Erythroblast (primary cell): ENCODE results near the gene ZNF559.

Source experiments
- DNase-seq, 2 experiments: peaks; one replicate each; lab custom pipeline; 2025; lab: John Stamatoyannopoulos, UW
- GATA1 ChIP-seq: IDR thresholded peaks from 2 replicates; pipeline ENCODE4 v1.6.1; 2011; ENCODE audit warnings: low read depth, mild to moderate bottlenecking, control low read depth, low read length, moderate library complexity
- POLR2A ChIP-seq: IDR thresholded peaks from 2 replicates; pipeline ENCODE4 v1.6.1; 2011; ENCODE audit warnings: mild to moderate bottlenecking, low read length

ZNF559 gene

GRCh38 chr19:9323557-9323918, 441 bp upstream of the ZNF559 start:
- TF ChIP-seq POLR2A (no peak), GATA1 (no peak)
- DNase-seq = peak; percentile 85 to 86

- no peak for TF ChIP-seq POLR2A
- TF ChIP-seq GATA1 = no peak
- DNase-seq = peak in 1 of 2 experiments; percentile 44
Measured at GRCh38 chr19:9324584-9324962, 594 bp downstream of the ZNF559 start.

- DNase-seq = no peak
- TF ChIP-seq GATA1 (no peak), POLR2A (no peak)
Measured at GRCh38 chr19:9329999-9330398, 6.0 kb downstream of the ZNF559 start.

DNA sequence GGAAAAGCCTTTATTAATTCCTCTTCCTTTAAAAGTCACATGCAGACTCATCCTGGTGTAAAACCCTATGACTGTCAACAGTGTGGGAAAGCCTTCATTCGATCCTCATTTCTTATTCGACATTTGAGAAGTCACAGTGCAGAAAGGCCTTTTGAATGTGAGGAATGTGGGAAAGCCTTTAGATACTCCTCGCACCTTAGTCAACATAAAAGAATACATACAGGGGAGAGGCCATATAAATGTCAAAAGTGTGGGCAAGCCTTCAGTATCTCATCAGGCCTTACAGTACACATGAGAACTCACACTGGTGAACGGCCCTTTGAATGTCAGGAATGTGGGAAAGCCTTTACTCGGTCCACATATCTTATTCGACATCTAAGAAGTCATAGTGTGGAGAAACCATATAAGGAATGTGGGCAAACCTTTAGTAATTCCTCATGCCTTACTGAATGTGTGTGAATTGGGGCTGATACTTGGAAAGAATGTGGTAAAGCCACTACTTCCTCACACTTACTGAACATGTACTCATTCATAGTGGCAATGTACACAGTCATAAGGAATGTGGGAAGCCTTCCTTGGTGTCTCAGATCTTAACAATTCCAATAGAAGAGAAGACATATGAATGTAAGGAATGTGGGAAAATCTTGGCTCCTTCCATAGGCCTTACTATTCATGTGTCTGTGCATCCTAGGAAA, 18.8 kb downstream of the ZNF559 start:
- peak in 1 of 2 experiments; percentile 23 for DNase-seq

DNA sequence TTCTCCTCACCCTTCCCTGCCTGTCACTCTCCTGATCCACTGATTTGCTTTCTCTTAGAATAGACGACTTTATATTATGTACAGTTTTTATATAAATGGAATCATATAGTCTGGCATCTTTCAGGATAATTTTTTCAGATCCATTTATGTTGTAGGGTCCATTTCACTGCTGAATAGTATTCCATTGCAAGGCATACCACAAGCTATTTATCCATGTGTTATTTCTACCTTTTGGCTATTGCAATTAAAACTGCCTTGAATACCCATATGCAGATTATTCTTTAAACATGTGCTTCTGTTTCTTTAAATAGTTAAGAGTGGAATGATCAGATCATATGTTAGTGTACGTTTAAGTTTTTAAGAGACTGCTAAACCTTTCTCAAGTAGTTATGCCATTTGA, 21.0 kb downstream of the ZNF559 start:
- no peak for TF ChIP-seq POLR2A
- TF ChIP-seq GATA1 = no peak

More for the DNA sequence above, 18.8 kb downstream of the ZNF559 start:
- TF ChIP-seq GATA1 = no peak

DNA sequence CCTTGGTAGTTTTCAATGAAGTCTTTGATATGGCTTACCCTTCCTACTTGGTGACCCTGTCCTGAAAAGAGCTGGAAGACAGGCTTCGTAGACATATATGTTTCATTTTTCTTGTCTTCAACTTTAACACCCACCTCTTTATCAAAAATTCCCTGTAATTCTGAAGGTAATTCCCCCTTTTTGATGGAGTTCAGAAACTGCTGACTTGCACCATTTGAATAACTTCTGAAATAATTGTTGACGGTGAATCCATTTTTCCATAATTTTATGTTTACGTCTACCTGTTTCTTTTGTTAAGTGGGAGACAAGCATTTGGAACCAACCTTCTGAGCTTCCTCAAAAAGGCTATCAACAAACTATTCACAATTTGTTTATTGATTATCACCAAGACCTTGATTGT, 24.3 kb downstream of the ZNF559 start:
- TF ChIP-seq POLR2A (no peak), GATA1 (no peak)
- no peak for DNase-seq

More for the DNA sequence above, 21.0 kb downstream of the ZNF559 start:
- no peak for DNase-seq

DNA sequence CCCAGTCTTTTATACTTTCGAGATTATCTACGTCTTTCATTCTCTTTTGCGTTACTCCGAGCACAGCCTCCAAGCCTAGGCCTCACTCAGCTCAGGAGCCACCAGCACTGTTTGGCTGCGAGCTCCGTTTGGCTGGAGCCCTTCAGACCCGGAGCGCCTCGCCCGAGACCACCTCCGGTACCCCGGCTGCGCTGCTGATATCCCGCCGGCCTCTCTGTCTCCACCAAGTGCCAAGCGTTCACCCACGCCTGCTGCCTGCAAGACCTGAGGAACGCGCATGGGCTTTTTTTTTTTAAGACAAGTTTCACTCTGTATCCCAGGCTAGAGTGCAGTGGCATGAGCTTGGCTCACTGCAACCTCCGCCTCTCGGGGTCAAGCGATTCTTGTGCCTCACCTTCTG, 24.7 kb downstream of the ZNF559 start:
- no peak for DNase-seq
- TF ChIP-seq GATA1 (no peak), POLR2A (no peak)

GRCh38 chr19:9352505-9352904, 28.5 kb downstream of the ZNF559 start:
- no peak for DNase-seq
- TF ChIP-seq POLR2A = no peak
- no peak for TF ChIP-seq GATA1

DNA sequence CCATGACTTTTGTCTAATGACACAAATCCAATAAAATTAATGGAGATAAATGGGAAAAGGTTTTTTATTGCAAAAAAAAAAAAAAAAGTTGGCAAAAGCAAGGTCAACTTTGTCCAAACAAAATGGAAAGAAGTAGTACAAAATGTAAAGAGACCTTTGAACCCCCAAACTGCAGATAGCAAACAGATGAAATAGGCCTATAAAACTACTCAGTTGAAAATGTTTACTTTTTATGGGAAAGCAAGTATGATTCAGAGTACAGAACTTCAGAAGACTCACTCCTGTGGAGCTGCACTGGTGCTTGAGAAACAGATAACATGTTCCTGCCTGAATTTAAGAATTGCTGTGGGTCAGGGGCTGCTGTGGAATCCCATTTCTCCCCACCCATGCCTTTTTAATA, 29.0 kb downstream of the ZNF559 start:
- TF ChIP-seq POLR2A (no peak), GATA1 (no peak)
- DNase-seq = no peak

DNA sequence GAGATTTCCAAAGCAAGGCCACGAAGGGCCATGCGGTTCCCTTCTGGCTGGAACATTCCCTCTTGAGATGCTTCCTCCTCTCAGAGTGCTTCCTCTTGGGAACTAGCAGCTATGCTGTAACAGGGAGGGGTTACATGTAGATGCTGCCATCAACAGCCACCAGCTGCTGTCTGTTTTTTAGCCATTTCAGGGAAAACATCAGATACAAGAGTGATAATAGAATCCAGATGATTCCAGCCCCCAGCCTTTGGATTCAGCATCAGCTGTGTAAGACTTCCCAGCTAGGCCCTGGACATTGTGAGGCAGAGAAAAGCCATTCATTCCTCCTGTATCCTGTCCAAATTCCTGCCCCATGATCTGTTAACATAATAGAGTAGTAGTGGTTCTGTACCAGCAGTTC, 30.7 kb downstream of the ZNF559 start:
- no peak for DNase-seq
- TF ChIP-seq POLR2A (no peak), GATA1 (no peak)

DNA sequence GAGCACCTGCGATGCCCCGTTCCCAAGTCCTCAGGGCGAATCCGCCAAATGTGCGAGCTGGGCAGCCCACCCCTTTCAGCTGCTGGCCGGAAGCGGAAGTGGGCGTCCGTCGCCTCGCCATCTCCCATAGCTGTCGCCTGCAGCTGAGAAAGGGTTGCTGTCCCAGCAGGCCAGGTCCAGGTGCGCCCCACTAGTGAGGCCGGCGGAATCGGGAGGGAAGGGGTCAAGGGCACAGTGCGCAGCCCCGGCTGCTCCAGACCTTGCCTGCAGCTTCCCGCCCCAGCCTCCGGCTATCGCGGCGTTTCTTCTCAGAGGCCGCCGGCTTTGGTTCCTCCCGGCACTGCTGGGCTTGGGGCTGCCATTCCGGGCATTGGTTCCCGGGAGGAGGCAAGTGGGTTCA, 38.9 kb downstream of the ZNF559 start, which contains the start of gene ZNF177:
TSS of gene ZNF177 (plus strand) at position 109 of the 400 bp plus-strand sequence. CDS start 15,299 bp downstream, outside the sequence.
- no peak for TF ChIP-seq GATA1
- no peak for TF ChIP-seq POLR2A
- DNase-seq = no peak

DNA sequence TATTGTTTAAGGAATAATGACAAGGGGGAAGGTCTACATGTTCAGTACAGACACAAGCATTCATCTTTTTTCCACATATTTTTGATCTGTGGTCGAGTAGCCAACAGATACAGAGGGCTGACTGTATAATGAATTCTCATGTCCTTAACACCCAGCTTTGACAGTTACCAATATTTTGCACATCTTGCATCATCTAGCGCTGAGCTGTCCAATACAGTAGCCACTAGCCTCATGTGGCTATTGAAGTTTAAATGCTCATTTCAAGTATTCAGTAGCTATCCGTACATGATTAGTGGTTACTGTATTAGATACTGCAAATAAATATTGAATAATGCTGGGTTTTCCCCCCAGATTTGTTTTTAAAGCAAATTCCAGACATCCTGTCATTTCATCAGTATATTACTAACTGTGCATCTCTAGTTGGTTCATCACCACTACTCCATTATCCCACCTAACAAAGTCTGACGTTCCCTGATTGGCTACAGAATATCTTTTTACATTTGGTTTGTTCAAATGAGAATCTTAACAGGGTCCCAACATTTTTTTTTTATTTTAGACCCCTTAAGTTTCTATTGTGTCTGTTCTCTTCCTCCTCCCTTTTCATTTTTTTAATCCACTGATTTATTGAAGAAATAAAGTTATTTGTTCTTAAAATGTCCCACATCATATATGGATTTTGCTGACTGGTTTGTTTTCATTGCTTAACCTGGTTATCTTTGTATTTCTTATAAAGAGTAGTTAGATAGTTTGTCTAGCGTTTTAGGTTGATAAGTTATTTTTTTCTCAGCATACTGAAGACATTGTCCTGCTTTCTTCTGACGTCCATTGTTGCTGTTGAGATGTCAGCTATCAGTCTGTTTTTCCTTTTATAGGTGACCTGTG, 47.0 kb downstream of the ZNF559 start:
- TF ChIP-seq GATA1 (no peak), POLR2A (no peak)
- DNase-seq = no peak

DNA sequence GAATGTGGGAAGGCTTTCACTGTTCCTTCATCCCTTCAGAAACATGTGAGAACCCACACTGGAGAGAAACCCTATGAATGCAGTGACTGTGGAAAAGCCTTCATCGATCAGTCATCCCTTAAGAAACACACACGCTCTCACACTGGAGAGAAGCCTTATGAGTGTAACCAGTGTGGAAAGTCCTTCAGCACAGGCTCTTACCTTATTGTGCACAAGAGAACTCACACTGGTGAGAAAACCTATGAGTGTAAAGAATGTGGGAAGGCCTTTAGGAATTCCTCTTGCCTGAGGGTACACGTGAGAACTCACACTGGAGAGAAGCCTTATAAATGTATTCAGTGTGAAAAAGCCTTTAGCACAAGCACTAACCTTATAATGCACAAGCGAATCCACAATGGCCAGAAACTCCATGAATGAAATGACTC, 57.4 kb downstream of the ZNF559 start:
- DNase-seq = no peak
- TF ChIP-seq GATA1 = no peak
- TF ChIP-seq POLR2A = no peak
